ENCODE measurements around the gene MEX3D.

- TF ChIP-seq POLR2AphosphoS5 (IDR thresholded peaks at IDR 0.05; ENCODE audit: low read depth, low read length) (peak; percentile 67), POLR2A (IDR thresholded peaks at IDR 0.05; ENCODE audit: borderline replicate concordance, extremely low read depth, insufficient read depth, insufficient read length) (peak; percentile 68), CTCF (IDR thresholded peaks at IDR 0.05 in 2 of 3, conservative IDR thresholded peaks at IDR 0.05 in 1 of 3; ENCODE audit: borderline replicate concordance in 1 of 3, insufficient read depth in 1 of 3, low read depth in 2 of 3, low read length in 2 of 3) (no peak), EGR1 (IDR thresholded peaks at IDR 0.05; ENCODE audit: low read depth) (no peak), ATF3 (IDR thresholded peaks at IDR 0.05) (no peak), MAX (IDR thresholded peaks at IDR 0.05) (no peak), SIN3A (IDR thresholded peaks at IDR 0.05; ENCODE audit: low read depth) (no peak)
These were observed 24.8 kb upstream of the MEX3D start, which contains the start of gene MBD3 for GRCh38 chr19:1592755-1593500.

Measured in HCT116 (cell line).